Transverse colon (tissue), 1 donor: ENCODE results near the gene SUSD6.

ENCODE experiments used
- EP300 ChIP-seq: sonication (generic); formaldehyde crosslinking; IDR thresholded peaks from one replicate; pipeline ENCODE4 v1.6.1; 2017; ENCODE audit warnings: antibody characterized with exemption, low read depth
- POLR2A ChIP-seq: fragments of 450-650 bp; IDR thresholded peaks from one replicate; pipeline ENCODE4 v1.6.1; 2016; ENCODE audit warnings: antibody characterized with exemption, mild to moderate bottlenecking, moderate library complexity

DNA sequence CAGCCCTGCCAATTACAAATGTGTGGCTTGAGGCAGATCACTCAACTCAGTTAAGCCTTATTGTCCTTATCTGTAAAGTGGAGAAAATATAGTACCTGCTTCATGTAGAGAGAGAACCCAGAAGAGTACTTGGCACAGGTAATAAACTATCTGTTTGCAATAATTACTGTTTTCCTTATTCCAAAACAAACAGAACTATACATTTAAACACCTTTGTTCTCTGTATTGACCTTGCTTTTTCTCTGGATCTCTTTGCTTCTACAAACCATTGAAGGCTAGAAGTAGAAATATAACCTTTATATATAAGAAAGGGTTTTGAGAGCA, 84.8 kb downstream of the SUSD6 start:
- TF ChIP-seq EP300 (no peak), POLR2A (no peak)
